Activated CD4-positive, alpha-beta T cell treated with anti-CD3 and anti-CD28 coated beads for 36 hours (primary cell): Measurements from ENCODE around the gene C5. TPM values are rescaled to one million over a fixed set of nuclear protein-coding genes. Genes with fewer than 3 reads are reported as not detected.
"Not testable (repeated sequence)": the region's sequence is repeated elsewhere in the genome, so short reads cannot be mapped to it uniquely, and the experiment has no call there.

Experiments used
- ATAC-seq: fragments of 200-7000 bp; cut with Tn5 transposase; one replicate; pipeline ENCODE4 v1.10.0; 2021; ENCODE audit warnings: mild to moderate bottlenecking, moderate library complexity
- CTCF ChIA-PET: fragments of 350-600 bp; sonication (Branson Sonifier 250); formaldehyde crosslinking; loops from one replicate; lab custom pipeline; 2021; ENCODE audit warnings: antibody characterized with exemption; lab: Charles Lee
- POLR2A ChIA-PET: fragments of 350-600 bp; sonication (Branson Sonifier 250); formaldehyde crosslinking; loops from one replicate; lab custom pipeline; 2021; ENCODE audit warnings: antibody characterized with exemption, inconsistent platforms; lab: Charles Lee
- DNase-seq: peaks from one replicate; pipeline ENCODE4 v3.0.0-alpha.2; 2020
- H3K27ac Mint-ChIP-seq: one replicate; pipeline ENCODE4 v1.8.0; 2021; ENCODE audit warnings: mixed read lengths
- H3K27me3 Mint-ChIP-seq: one replicate; pipeline ENCODE4 v1.8.0; 2021; ENCODE audit warnings: mixed read lengths
- H3K36me3 Mint-ChIP-seq: one replicate; pipeline ENCODE4 v1.8.0; 2021; ENCODE audit warnings: low read depth, mixed read lengths
- H3K4me1 Mint-ChIP-seq: one replicate; pipeline ENCODE4 v1.8.0; 2021; ENCODE audit warnings: mixed read lengths
- H3K4me3 Mint-ChIP-seq: one replicate; pipeline ENCODE4 v1.8.0; 2021; ENCODE audit warnings: mild to moderate bottlenecking, moderate library complexity, mixed read lengths
- H3K9me3 Mint-ChIP-seq: one replicate; pipeline ENCODE4 v1.8.0; 2021; ENCODE audit warnings: low read depth, mixed read lengths
- intact Hi-C, 2 experiments: fragments of 100-400 bp; cut with DNase I in 1 of 2; cut with micrococcal nuclease in 1 of 2; formaldehyde crosslinking; loops; one replicate each; pipeline versions ENCODE4 v1.14.2 to v1.15.1; 2022 to 2024; cut with DNase I, micrococcal nuclease
- total RNA-seq, 2 experiments: library from RNA; stranded (reverse); gene quantifications; one replicate each; pipeline ENCODE4 v1.2.3, GENCODE V29; 2021

The C5 gene
- total RNA-seq, 2 experiments from 2014 or later, result 2.3 to 2.4 TPM

DNA sequence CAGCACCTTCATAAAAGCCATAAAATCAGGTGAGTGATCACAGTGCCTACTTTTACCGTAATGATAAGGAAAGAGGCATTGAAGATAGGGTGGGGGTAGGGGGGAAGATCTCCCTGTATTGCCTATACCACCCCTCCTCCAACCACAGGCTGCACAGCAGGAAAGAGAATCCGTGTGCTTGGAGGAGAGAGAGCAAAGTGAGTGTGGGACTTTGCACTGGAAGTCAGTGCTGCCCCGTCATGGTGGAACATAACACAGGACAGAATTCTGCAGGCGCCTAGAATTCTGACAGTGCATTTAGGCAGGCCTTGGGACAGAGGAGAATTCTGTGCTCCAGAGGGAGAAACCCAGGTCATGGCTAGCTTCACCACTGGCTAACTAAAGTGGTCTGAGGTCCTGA is 3.5 kb upstream of the C5 start:
- Mint-ChIP-seq H3K36me3 (no peaks in the 10 kb centered on the region), H3K4me1 (no peaks in the 10 kb centered on the region), H3K27ac (no peak overlapping the region), H3K9me3 (peaks cover 3% of the 10 kb centered on the region), H3K27me3 (no peaks in the 10 kb centered on the region), H3K4me3 (no peak overlapping the region)
- CTCF ChIA-PET, result no interaction called here
- DNase-seq (no peak), ATAC-seq (no peak)
- intact Hi-C loops, result no loop called here
- POLR2A ChIA-PET, result no interaction called here

DNA sequence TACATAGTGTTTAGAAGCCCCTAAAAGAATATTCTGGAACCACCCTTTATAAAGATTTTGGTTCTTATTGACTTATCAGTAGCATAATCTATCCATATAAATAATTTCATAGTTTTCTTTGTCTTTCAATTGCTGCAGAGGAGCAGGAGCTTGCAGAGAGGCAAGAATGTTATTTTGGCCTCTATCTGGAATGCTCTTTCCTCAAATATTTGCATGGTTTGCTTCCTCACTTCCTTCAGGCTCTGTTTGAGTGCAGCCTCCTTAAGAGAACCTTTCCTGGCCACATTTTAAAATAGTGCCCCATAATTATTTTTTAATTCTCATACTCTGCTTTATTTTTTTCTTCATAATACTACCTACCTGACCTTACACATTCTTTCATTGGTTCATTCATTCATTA is 1.5 kb downstream of the C5 start:
- no peak overlapping the region for H3K27ac Mint-ChIP-seq
- H3K4me1 Mint-ChIP-seq, result no peaks in the 10 kb centered on the region
- DNase-seq, result no peak
- H3K4me3 Mint-ChIP-seq, result no peak overlapping the region
- ATAC-seq, result no peak
- H3K36me3 Mint-ChIP-seq, result no peaks in the 10 kb centered on the region
- CTCF ChIA-PET, result interaction anchor here (1.0 to 5.0 kb wide), 3 partner anchors 11 to 67 kb away, joined by 3 to 25 read pairs (median 3); no protein-coding TSS in a partner anchor
- no peaks in the 10 kb centered on the region for H3K27me3 Mint-ChIP-seq
- POLR2A ChIA-PET, result no interaction called here
- intact Hi-C loops, result no loop called here
- H3K9me3 Mint-ChIP-seq, result no peaks in the 10 kb centered on the region

DNA sequence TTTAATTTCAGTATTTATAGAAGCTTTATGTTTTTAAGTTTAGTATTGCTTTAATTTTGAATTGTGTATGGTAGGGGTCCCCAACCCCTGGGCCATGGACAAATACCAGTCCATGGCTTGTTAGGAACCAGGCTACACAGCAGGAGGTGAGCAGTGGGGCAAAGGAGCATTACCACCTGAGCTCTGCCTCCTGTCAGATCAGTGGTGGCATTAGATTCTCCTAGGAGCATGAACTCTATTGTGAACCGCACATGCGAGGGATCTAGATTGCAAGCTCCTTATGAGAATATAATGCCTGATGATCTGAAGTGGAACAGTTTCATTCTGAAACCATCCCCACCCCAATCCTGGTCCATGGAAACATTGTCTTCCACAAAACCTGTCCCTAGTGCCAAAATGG is 1.9 kb downstream of the C5 start:
- DNase-seq (no peak), ATAC-seq (no peak)
- Mint-ChIP-seq H3K9me3 (no peaks in the 10 kb centered on the region), H3K4me1 (no peaks in the 10 kb centered on the region), H3K36me3 (no peaks in the 10 kb centered on the region), H3K27ac (no peak overlapping the region), H3K4me3 (no peak overlapping the region), H3K27me3 (no peaks in the 10 kb centered on the region)
- intact Hi-C loops, result no loop called here
- ChIA-PET POLR2A (no interaction called here), CTCF (interaction anchor here (0.9 to 5.0 kb wide), 6 partner anchors 8 to 293 kb away, joined by 3 to 25 read pairs (median 4); no protein-coding TSS in a partner anchor)

DNA sequence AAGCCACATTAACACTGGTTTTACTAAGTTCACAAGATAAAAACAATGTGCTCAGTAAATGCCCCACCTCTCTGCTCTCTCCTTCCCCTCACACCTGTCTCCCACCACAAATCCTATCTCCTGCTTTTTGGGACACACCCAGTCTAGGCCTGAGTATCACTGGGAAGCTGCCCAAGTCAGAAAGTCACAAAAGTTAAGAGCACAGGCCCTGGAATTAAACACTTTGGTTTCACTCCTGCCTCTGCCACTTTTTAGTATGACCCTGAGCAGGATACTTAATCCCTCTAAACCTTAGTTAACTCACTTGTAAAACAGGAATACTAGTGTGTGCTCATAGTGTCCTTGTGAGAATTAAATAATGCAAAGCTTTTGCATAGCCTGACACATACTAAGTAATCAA is 11.3 kb downstream of the C5 start:
- CTCF ChIA-PET, result no interaction called here
- intact Hi-C loops, result no loop called here
- H3K27ac Mint-ChIP-seq, result no peak overlapping the region

DNA sequence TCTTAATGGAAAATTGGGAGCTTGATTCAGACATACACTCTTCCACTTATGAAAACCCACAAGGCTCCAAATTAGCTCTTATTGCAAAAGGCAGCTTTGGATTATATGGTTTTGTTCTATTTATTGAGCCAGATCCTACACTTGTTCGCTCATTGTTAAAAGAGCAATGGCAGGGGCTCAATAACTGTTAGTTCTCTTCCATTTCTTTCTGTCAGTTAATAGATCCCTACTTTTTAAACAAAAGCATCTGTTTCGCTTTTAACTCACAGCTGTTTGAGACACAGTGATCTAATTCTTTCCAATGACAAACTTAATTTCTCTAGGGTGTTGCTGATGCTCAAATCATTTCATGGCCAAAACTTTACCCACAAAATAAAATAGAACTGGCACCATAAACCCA is 11.7 kb downstream of the C5 start:
- ChIA-PET POLR2A (no interaction called here), CTCF (no interaction called here)
- ATAC-seq (no peak), DNase-seq (no peak)
- no peaks in the 10 kb centered on the region for H3K36me3 Mint-ChIP-seq
- H3K4me3 Mint-ChIP-seq, result no peak overlapping the region
- H3K9me3 Mint-ChIP-seq, result no peaks in the 10 kb centered on the region
- intact Hi-C loops, result no loop called here
- no peaks in the 10 kb centered on the region for H3K27me3 Mint-ChIP-seq
- H3K4me1 Mint-ChIP-seq, result no peaks in the 10 kb centered on the region
- no peak overlapping the region for H3K27ac Mint-ChIP-seq

More for the DNA sequence above, 11.3 kb downstream of the C5 start:
- no peaks in the 10 kb centered on the region for H3K27me3 Mint-ChIP-seq
- H3K9me3 Mint-ChIP-seq, result no peaks in the 10 kb centered on the region
- no peaks in the 10 kb centered on the region for H3K4me1 Mint-ChIP-seq
- no peak overlapping the region for H3K4me3 Mint-ChIP-seq
- POLR2A ChIA-PET, result no interaction called here
- ATAC-seq (no peak), DNase-seq (no peak)
- H3K36me3 Mint-ChIP-seq, result no peaks in the 10 kb centered on the region

DNA sequence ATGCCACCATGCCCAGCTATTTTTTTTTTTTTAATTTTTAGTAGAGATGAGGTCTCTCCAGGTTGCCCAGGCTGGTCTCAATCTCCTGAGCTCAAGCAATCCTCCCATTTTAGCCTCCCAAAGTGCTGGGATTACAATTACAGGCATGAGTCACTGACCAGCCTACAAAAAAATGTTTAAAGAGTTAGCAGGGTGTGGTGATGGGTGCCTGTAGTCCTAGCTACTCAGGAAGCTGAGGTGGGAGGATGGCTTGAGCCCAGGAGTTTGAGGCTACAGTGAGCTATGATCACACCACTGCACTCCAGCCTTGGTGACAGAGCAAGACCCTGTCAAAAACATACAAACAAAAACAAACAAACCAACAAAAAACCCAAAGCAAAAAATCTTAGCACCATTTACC is 14.4 kb downstream of the C5 start:
- DNase-seq, H3K27ac Mint-ChIP-seq, ATAC-seq, H3K27me3 Mint-ChIP-seq, intact Hi-C loops, H3K4me1 Mint-ChIP-seq, H3K9me3 Mint-ChIP-seq, H3K36me3 Mint-ChIP-seq, H3K4me3 Mint-ChIP-seq: not testable (repeated sequence)
- ChIA-PET POLR2A (interaction anchor here (0.7 kb wide), 1 partner anchor 209 kb away, joined by 5 read pairs; no protein-coding TSS in a partner anchor), CTCF (interaction anchor here (0.6 to 1.6 kb wide), 5 partner anchors 13 to 169 kb away, joined by 3 to 8 read pairs (median 3); no protein-coding TSS in a partner anchor)

DNA sequence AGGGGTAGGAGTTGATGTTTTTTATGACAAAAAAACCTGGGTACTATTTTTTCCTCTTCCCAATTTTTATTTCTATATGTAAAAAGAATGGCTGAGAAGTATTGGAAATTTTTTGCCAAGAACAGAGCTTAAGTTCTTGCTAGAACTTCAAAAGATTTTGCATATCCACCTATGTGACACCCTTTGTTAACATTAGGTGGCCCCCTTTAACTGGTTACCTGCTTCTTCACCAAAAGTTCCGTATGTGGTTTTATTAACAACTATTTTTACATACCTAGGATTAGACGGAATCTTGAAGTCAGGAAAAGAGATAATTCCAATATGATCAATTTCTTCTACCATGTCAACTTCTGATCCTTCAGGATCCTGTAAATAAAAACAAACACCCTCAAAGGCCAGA is 15.5 kb downstream of the C5 start:
- intact Hi-C loops, result no loop called here
- Mint-ChIP-seq H3K4me1 (no peaks in the 10 kb centered on the region), H3K27ac (no peak overlapping the region), H3K9me3 (no peaks in the 10 kb centered on the region), H3K4me3 (no peak overlapping the region), H3K27me3 (no peaks in the 10 kb centered on the region), H3K36me3 (no peaks in the 10 kb centered on the region)
- no peak for ATAC-seq
- CTCF ChIA-PET, result interaction anchor here (0.5 to 1.0 kb wide), 3 partner anchors 14 to 233 kb away, joined by 3 read pairs; partner anchors contain the start of gene GSN
- POLR2A ChIA-PET, result no interaction called here
- DNase-seq, result no peak

DNA sequence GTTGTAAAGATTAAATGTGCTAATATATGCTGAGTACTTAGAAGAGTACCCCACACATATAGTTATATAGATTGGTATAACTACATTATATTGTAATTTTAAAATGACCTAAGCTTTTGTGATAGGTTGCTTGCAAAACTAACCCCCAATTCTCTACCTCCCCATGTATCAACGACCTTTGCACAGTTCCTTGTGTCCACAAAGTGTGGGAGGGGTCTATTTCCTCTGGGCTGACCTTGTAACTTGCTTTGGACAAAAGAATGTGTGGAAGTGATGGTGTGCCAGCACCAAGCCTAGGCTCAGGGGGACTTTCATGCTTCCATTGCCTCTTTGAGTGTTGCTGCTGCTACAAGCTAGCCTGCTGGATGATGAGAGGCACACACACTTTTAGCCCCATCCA is 20.6 kb downstream of the C5 start:
- ChIA-PET CTCF (interaction anchor here (0.8 to 1.6 kb wide), 5 partner anchors 8 to 65 kb away, joined by 3 to 6 read pairs (median 4); no protein-coding TSS in a partner anchor), POLR2A (no interaction called here)
- Mint-ChIP-seq H3K9me3 (no peaks in the 10 kb centered on the region), H3K27me3 (no peaks in the 10 kb centered on the region), H3K4me1 (no peaks in the 10 kb centered on the region), H3K27ac (no peak overlapping the region), H3K4me3 (no peak overlapping the region), H3K36me3 (no peaks in the 10 kb centered on the region)
- intact Hi-C loops, result no loop called here
- DNase-seq, result no peak
- ATAC-seq, result no peak

DNA sequence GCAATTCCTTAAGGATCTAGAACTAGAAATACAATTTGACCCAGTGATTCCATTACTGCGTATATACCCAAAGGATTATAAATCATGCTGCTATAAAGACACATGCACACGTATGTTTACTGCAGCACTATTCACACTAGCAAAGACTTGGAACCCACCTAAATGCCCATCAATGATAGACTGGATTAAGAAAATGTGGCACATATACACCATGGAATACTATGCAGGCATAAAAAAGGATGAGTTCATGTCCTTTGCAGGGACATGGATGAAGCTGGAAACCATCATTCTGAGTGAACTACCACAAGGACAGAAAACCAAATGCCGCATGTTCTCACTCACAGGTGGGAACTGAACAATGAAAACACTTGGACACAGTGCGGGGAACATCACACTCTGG is 21.8 kb downstream of the C5 start:
- ATAC-seq, H3K4me3 Mint-ChIP-seq, H3K9me3 Mint-ChIP-seq, POLR2A ChIA-PET, H3K27ac Mint-ChIP-seq, H3K4me1 Mint-ChIP-seq, H3K27me3 Mint-ChIP-seq, DNase-seq, intact Hi-C loops, H3K36me3 Mint-ChIP-seq: not testable (repeated sequence)
- CTCF ChIA-PET, result interaction anchor here (2.1 kb wide), 1 partner anchor 14 kb away, joined by 5 read pairs; no protein-coding TSS in a partner anchor

DNA sequence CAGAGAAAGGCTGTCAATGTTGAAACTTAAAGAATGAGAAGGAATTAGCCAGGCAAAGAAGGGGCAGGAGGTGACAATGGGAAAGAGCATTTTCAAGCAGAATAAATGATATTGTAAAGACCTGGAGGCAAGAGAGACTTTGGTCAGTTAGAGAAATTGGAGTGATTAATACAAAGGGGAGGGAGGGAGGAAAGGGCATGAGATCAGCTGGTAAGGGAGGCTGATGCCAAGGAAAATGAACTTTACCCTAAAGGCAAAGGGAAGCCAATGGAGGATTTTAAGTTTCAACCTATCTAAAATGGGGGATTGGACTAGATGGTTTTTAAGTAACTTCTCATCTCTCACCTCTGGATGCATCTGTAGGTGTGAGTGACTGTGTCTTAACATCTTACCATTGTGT is 23.3 kb downstream of the C5 start:
- no peaks in the 10 kb centered on the region for H3K27me3 Mint-ChIP-seq
- no peaks in the 10 kb centered on the region for H3K4me1 Mint-ChIP-seq
- no peak for ATAC-seq
- H3K4me3 Mint-ChIP-seq, result no peak overlapping the region
- intact Hi-C loops, result no loop called here
- no peak overlapping the region for H3K27ac Mint-ChIP-seq
- ChIA-PET POLR2A (no interaction called here), CTCF (interaction anchor here (2.1 kb wide), 1 partner anchor 12 kb away, joined by 5 read pairs; no protein-coding TSS in a partner anchor)
- no peak for DNase-seq
- H3K36me3 Mint-ChIP-seq, result no peaks in the 10 kb centered on the region
- H3K9me3 Mint-ChIP-seq, result no peaks in the 10 kb centered on the region

DNA sequence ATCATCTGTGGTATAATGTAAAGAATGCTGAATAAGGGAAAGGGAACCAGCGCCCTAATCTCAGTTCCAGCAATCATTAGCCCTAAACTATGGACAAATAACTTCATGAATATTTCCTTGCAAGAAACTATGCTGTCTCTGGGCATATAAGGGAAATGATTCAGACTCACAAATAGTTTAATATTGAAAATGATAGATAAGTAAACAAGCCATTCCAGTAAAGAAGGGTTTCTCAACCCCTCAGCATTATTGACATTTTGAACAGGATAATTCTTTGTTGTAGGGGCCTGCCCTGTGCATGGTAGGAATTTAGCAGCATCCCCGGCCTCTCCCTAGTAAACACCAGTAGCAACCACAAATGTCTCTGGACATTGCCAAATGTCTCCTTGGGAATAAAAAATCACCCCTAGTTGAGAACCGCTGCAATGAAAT is 23.8 kb downstream of the C5 start:
- POLR2A ChIA-PET, result no interaction called here
- H3K27ac Mint-ChIP-seq, result no peak overlapping the region

DNA sequence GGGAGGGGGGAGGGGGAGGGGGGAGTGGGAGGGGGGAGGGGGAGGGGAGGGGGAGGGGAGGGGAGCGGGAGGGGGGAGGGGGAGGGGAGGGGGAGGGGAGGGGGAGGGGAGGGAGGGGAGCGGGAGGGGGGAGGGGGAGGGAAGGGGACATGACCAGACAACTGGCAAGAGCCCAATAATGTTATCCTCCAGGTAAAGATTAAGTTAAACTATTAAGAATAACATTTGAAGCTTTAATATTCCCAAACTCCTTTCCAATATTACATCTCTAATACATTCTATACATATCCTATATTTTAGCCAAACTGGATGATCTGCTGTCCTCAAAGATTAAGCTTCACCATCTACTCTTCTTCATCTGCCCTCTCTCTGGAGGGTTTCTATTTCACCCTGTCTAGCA is 25.8 kb downstream of the C5 start:
- CTCF ChIA-PET, result no interaction called here
- Mint-ChIP-seq H3K9me3 (no peaks in the 10 kb centered on the region), H3K27me3 (no peaks in the 10 kb centered on the region), H3K27ac (no peak overlapping the region), H3K4me1 (no peaks in the 10 kb centered on the region), H3K4me3 (no peak overlapping the region), H3K36me3 (no peaks in the 10 kb centered on the region)
- POLR2A ChIA-PET, result no interaction called here
- ATAC-seq (no peak), DNase-seq (no peak)
- intact Hi-C loops, result no loop called here

More for the DNA sequence above, 23.8 kb downstream of the C5 start:
- no peak overlapping the region for H3K4me3 Mint-ChIP-seq
- no peaks in the 10 kb centered on the region for H3K36me3 Mint-ChIP-seq
- DNase-seq (no peak), ATAC-seq (no peak)
- CTCF ChIA-PET, result interaction anchor here (2.1 kb wide), 1 partner anchor 12 kb away, joined by 5 read pairs; no protein-coding TSS in a partner anchor
- no peaks in the 10 kb centered on the region for H3K4me1 Mint-ChIP-seq
- intact Hi-C loops, result no loop called here
- no peaks in the 10 kb centered on the region for H3K27me3 Mint-ChIP-seq
- H3K9me3 Mint-ChIP-seq, result no peaks in the 10 kb centered on the region
